ENCODE data around the gene DUOXA2. TPM values are rescaled to one million over a fixed set of nuclear protein-coding genes. Genes with fewer than 3 reads are reported as not detected.

Gene DUOXA2
- total RNA-seq, 4 donors from 2014 or later, result 11.8 to 48.4 (median 27.0) TPM

DNA sequence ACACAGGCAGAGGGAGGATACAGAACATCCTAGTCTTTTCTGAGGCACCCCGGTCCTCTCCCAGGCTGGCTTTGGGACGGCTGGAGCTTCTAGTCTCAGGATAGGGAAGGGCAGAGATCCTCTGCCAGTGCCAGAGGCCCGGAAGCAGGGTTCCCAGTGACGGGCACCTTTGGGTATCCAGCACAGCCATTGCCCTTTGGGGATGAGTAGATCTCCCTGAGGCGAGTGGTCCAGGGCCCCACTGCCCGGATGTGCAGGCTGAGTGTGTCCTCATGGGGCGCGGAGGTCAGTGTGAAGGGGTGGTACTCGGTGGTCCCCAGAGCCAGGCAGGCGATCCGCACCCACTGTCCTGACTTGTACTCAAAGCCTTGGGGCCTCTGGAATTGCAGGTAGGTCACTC, 18.5 kb upstream of the DUOXA2 start:
- Histone ChIP-seq H3K9me3 (no peaks in the 10 kb centered on the region), H3K4me3 (replicated peaks in 1 of 3) (no peak overlapping the region), H3K36me3 (peaks cover 9 to 11% of the 10 kb centered on the region in 2 donors), H3K4me1 (no peaks in the 10 kb centered on the region), H3K27me3 (no peaks in the 10 kb centered on the region), H3K27ac (no peak overlapping the region)
- 97 to 99% methylated on average over 11 of the region's 11 CpGs for WGBS, 2 donors
- intact Hi-C loops (cut with DNase I), result no loop called here
- TF ChIP-seq POLR2A (IDR thresholded peaks at IDR 0.05), result no peak
- no peak for TF ChIP-seq CTCF (IDR thresholded peaks at IDR 0.05)
- no peak for DNase-seq

GRCh38 chr15:45097466-45097865, 16.7 kb upstream of the DUOXA2 start:
- no peaks in the 10 kb centered on the region for H3K4me1 ChIP-seq
- H3K27me3 ChIP-seq, result no peaks in the 10 kb centered on the region
- intact Hi-C loops (cut with DNase I), result no loop called here
- peaks cover 9 to 11% of the 10 kb centered on the region in 2 donors for H3K36me3 ChIP-seq
- TF ChIP-seq CTCF (IDR thresholded peaks at IDR 0.05), result no peak
- TF ChIP-seq POLR2A (IDR thresholded peaks at IDR 0.05), result no peak
- 89 to 94% methylated on average over 7 of the region's 7 CpGs for WGBS, 2 donors
- no peak overlapping the region for H3K4me3 ChIP-seq (replicated peaks in 1 of 3)
- DNase-seq, result no peak
- no peak overlapping the region for H3K27ac ChIP-seq
- no peaks in the 10 kb centered on the region for H3K9me3 ChIP-seq

DNA sequence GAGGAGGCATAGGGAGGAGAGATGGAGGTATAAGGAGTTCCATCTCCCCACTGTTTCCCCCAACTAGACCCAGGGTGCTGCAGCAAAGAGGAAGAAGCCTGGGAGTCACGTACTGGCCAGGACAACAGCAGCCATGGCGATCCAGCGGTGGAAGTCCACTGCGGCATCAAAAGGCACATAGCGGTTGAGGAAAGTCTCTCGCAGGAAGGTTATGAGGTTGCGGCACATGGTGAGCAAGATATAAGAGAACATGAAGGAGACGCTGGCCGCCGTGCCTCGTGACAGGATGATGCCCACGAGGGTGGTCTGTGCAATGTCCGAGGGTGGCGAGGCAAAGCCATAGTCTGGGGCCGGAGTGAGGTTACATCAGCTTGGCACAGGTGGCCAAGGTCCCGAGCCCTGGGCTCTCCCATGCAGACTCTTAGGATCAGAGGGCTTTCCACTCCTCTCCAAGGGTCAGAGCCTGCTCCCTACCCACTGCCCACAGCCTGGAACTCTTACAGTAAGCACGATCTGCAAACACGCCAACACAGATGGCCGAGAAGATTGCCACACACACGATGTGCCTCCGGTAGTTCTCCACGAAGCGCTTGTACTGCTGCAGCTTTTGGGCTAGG, 14.5 kb upstream of the DUOXA2 start:
- peaks cover 11% of the 10 kb centered on the region in 2 donors for H3K36me3 ChIP-seq
- intact Hi-C loops (cut with DNase I), result no loop called here
- no peak for DNase-seq
- H3K27me3 ChIP-seq, result no peaks in the 10 kb centered on the region
- TF ChIP-seq CTCF (IDR thresholded peaks at IDR 0.05), result no peak
- TF ChIP-seq POLR2A (IDR thresholded peaks at IDR 0.05), result no peak
- no peak overlapping the region for H3K4me3 ChIP-seq (replicated peaks in 1 of 3)
- H3K4me1 ChIP-seq, result no peaks in the 10 kb centered on the region
- no peaks in the 10 kb centered on the region for H3K9me3 ChIP-seq
- WGBS, 2 donors, result 90 to 92% methylated on average over 21 to 23 of the region's 23 CpGs
- H3K27ac ChIP-seq, result no peak overlapping the region

GRCh38 chr15:45100884-45101625, 13.1 kb upstream of the DUOXA2 start:
- Histone ChIP-seq H3K27ac (peak overlapping the region in 1 of 3 donors; percentile 17), H3K9me3 (no peaks in the 10 kb centered on the region), H3K4me1 (peaks cover 4% of the 10 kb centered on the region in 2 donors), H3K36me3 (peaks cover 2 to 5% of the 10 kb centered on the region in 2 donors), H3K4me3 (replicated peaks in 1 of 3) (no peak overlapping the region), H3K27me3 (no peaks in the 10 kb centered on the region)
- WGBS, 2 donors, result 78 to 79% methylated on average over 7 of the region's 7 CpGs
- TF ChIP-seq CTCF (IDR thresholded peaks at IDR 0.05), result no peak
- no peak for TF ChIP-seq POLR2A (IDR thresholded peaks at IDR 0.05)
- intact Hi-C loops (cut with DNase I), result no loop called here
- no peak for DNase-seq

GRCh38 chr15:45101749-45102148, 12.4 kb upstream of the DUOXA2 start:
- Histone ChIP-seq H3K36me3 (peaks cover 2 to 5% of the 10 kb centered on the region in 2 donors), H3K4me1 (peaks cover 10 to 11% of the 10 kb centered on the region in 2 donors), H3K4me3 (replicated peaks in 1 of 3) (no peak overlapping the region), H3K9me3 (no peaks in the 10 kb centered on the region), H3K27me3 (no peaks in the 10 kb centered on the region), H3K27ac (no peak overlapping the region)
- no peak for DNase-seq
- intact Hi-C loops (cut with DNase I), result no loop called here
- 91 to 94% methylated on average over 12 of the region's 12 CpGs for WGBS, 2 donors
- TF ChIP-seq POLR2A (IDR thresholded peaks at IDR 0.05), result no peak
- no peak for TF ChIP-seq CTCF (IDR thresholded peaks at IDR 0.05)

Measured in thyroid gland (tissue), 4 donors.